GM06990 (cell line): ENCODE measurements around the gene PRKN.

Source experiments
- DNase-seq: peaks from one replicate; pipeline ENCODE4 v3.0.0-alpha.2; 2011; ENCODE audit not compliant: insufficient read length; ENCODE audit errors: extremely low read depth
- H3K27me3 ChIP-seq: replicated peaks from 2 replicates; pipeline ENCODE4 v1.6.0; 2011; ENCODE audit warnings: low read length; ENCODE audit not compliant: control insufficient read depth, insufficient read depth
- H3K36me3 ChIP-seq: 2 replicates; pipeline ENCODE4 v1.5.1; 2011; ENCODE audit warnings: low read length; ENCODE audit not compliant: control insufficient read depth, insufficient read depth
- H3K4me3 ChIP-seq: replicated peaks from 2 replicates; pipeline ENCODE4 v1.5.1; 2011; ENCODE audit warnings: low read depth, mild to moderate bottlenecking, control low read depth, low read length
- TF ChIP-seq, protein P1 (sequence below): IDR thresholded peaks from 2 replicates; pipeline ENCODE4 v1.5.1; 2011; ENCODE audit warnings: low read length, control low read depth, mild to moderate bottlenecking, inconsistent platforms; ENCODE audit not compliant: insufficient read depth, poor library complexity, severe bottlenecking

Gene PRKN

DNA sequence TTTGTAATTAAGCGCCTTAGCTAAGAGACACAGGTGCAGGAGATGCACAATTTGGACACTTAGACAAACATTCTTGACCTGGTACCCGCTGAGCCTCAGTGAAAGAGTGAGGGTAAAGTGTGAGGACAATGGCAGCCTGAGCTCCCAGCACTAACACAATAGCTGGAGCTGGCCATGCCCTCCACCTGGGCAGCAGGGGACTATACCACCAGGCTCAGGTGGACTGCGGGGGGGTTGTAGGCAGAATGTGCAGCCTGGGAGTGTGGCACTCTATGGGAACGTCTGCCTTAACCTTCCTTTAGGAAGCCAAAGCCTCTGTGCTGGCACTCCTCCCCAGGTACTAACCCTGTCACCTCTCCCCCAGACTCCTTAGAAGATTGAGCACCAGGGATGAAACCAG, 23.6 kb downstream of the PRKN start:
- Histone ChIP-seq H3K27me3 (no peaks in the 10 kb centered on the region), H3K4me3 (no peak overlapping the region), H3K36me3 (no peaks in the 10 kb centered on the region)
- TF ChIP-seq, protein P1, sequence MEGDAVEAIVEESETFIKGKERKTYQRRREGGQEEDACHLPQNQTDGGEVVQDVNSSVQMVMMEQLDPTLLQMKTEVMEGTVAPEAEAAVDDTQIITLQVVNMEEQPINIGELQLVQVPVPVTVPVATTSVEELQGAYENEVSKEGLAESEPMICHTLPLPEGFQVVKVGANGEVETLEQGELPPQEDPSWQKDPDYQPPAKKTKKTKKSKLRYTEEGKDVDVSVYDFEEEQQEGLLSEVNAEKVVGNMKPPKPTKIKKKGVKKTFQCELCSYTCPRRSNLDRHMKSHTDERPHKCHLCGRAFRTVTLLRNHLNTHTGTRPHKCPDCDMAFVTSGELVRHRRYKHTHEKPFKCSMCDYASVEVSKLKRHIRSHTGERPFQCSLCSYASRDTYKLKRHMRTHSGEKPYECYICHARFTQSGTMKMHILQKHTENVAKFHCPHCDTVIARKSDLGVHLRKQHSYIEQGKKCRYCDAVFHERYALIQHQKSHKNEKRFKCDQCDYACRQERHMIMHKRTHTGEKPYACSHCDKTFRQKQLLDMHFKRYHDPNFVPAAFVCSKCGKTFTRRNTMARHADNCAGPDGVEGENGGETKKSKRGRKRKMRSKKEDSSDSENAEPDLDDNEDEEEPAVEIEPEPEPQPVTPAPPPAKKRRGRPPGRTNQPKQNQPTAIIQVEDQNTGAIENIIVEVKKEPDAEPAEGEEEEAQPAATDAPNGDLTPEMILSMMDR, result no peak
- DNase-seq, result no peak

- TF ChIP-seq, protein P1, result no peak
- no peaks in the 10 kb centered on the region for H3K36me3 ChIP-seq
- no peak for DNase-seq
Observed at GRCh38 chr6:162702446-162702845, 25.1 kb downstream of the PRKN start.

GRCh38 chr6:162701551-162701950, 26.0 kb downstream of the PRKN start:
- Histone ChIP-seq H3K36me3 (no peaks in the 10 kb centered on the region), H3K27me3 (no peaks in the 10 kb centered on the region), H3K4me3 (no peak overlapping the region)
- DNase-seq, result no peak
- TF ChIP-seq, protein P1, result no peak

More at GRCh38 chr6:162702446-162702845, 25.1 kb downstream of the PRKN start:
- Histone ChIP-seq H3K4me3 (no peak overlapping the region), H3K27me3 (no peaks in the 10 kb centered on the region)

DNA sequence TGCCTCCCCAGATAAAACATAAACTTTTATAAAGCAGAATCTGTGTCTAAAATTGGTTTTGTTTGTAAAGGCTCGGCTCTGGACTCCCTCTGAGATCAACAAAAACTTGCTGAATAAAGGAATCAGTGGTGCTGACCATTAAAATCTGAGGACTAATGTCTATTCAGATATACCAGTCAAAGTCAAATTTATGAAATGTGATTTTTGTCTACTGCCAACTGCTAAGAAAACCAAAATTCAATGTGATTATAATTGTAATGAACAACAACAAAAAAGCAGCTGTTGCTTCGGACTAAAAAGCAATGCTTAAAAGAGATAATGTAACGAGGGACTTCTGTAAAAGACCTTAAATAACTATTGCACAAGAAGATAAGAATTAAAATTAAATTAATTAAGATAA, 26.6 kb downstream of the PRKN start:
- H3K27me3 ChIP-seq, result no peaks in the 10 kb centered on the region
- H3K4me3 ChIP-seq, result no peak overlapping the region
- no peaks in the 10 kb centered on the region for H3K36me3 ChIP-seq
- TF ChIP-seq, protein P1, result no peak
- no peak for DNase-seq

- Histone ChIP-seq H3K27me3 (no peaks in the 10 kb centered on the region), H3K4me3 (no peak overlapping the region), H3K36me3 (no peaks in the 10 kb centered on the region)
- TF ChIP-seq, protein P1, result no peak
- no peak for DNase-seq
Observed at GRCh38 chr6:162699961-162700360, 27.6 kb downstream of the PRKN start.

DNA sequence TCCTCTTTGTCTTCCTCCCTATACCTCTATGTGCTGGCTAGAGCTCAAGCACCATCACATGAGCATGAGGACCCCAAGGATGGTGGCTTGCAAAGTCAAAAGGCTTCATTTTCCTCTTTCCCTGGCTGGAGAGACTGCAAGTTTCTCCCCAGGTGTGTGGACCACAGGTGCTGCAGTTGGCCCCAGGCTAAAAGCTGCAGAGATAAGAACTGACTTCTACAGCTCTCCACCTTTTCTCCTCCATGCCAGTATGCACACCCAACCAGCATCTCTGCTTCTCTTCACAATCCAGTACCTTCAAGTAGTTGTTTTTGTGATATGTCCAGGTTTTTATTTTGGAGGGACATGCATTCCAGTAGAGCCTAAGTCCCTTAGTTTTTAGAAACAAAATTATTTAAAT, 29.1 kb downstream of the PRKN start:
- DNase-seq, result no peak
- Histone ChIP-seq H3K4me3 (no peak overlapping the region), H3K36me3 (no peaks in the 10 kb centered on the region), H3K27me3 (no peaks in the 10 kb centered on the region)
- TF ChIP-seq, protein P1, result no peak
